GM15510 (cell line): Measurements from ENCODE around the gene ADSS2.

Experiments
- POLR2A ChIP-seq: IDR thresholded peaks from 3 replicates; pipeline ENCODE4 v1.6.1; 2011; ENCODE audit warnings: borderline replicate concordance; ENCODE audit not compliant: insufficient read length; ENCODE audit errors: extremely low read depth

ADSS2 gene

GRCh38 chr1:244361764-244362473, 89.8 kb downstream of the ADSS2 start:
- TF ChIP-seq POLR2A, result no peak
